Activated CD4-positive, CD25-positive, alpha-beta regulatory T cell treated with anti-CD3 and anti-CD28 coated beads, Interleukin-2, amount 50 U/mL, for 16 hours (primary cell): ENCODE results near the gene SLC35B1.
"Not testable (repeated sequence)": the region's sequence is repeated elsewhere in the genome, so short reads cannot be mapped to it uniquely, and the experiment has no call there.

ENCODE experiments used
- DNase-seq: peaks from one replicate; pipeline ENCODE4 v3.0.0-alpha.2; 2020; ENCODE audit warnings: low read depth, low spot score

SLC35B1 gene

DNA sequence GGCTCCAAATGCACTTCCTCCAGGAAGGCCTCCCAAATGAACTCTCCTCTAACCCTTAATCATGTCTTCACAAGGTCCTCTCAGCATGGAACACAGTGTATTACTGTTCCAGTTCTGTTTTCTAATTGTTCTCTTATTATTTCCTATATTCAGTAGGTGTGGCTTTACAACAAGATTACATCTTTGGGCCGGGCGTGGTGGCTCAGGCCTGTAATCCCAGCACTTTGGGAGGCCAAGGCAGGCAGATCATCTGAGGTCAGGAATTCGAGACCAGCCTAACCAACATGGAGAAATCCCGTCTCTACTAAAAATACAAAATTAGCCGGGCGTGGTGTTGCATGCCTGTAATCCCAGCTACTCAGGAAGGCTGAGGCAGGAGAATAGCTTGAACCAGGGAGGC lies 34.1 kb downstream of the SLC35B1 start:
- DNase-seq, result not testable (repeated sequence)

DNA sequence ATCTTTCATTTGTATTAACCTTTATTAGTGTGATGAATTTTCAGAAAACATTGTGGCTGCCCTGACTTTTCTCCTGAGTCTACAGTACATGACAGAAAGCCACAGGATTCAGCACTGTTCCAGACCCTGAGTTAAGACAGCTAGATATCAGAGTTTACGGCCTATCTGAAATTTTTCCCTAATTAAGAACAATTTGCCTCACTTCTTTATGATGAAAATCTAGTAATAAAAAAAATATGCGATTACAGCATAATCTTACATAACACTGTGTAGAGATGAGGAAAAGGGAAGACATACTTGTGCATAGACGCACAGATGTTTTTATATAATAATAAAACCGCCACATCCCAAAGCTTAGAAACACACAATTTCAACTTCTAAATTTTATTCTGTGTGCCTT lies 37.1 kb downstream of the SLC35B1 start:
- no peak for DNase-seq

DNA sequence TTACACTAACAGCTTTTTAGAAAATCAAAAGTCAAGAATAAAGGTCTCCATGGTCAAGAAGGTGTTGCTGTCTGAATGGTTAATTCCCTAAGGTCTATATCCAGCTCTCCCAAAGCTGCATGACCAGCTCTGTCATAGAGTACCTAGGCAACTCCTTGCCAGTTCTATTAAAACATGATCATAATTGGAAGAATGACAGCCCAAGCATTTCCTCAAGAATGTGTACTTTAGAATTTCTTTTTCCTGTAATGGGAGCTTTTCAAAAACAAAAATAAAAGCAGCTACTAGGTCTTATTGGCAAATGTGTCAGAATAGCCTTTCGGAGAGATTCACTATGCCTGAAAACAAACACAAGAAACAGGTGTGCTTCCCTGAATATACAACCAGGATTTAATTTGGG lies 37.8 kb downstream of the SLC35B1 start:
- DNase-seq, result no peak

DNA sequence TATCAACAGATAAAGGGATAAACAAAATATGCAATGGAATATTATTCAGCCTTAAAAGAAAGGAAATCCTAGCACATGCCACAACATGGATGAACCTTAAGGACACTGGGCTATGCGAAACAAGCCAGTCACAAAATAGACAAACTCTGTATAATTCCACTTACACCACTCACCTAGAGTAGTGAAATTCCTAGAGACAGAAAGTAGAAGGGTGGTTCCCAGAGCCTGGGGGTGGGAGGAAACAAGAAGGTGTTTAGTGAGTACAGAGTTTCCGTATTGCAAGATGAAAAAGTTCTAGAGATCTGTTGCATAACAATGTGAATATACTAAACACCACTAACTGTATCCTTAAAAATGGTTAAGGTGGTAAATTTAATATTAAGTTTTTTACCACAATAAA lies 39.9 kb downstream of the SLC35B1 start:
- no peak for DNase-seq

DNA sequence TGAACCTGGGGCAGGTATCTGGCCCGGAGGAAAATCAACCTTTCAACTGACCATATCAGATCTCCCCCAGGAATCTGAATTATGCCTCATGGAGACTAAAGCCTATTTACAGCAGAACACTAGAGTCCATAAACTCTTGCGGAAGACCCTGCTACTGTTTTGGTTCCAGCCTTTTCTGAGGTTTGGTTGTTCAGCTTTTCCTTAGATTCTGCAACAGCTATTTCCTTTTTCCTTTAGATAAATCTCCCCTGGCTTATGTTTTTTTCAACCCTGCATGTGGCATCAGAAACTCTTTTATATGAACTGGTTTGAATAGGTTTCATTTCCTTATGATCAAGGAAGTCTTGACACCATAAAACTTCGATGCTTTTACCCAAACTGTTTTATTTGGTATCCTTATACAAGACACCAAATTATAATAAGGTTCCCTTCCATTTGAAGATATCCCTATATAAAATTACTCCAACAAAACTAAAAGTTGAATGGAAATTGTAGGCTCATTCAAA lies 43.0 kb downstream of the SLC35B1 start:
- no peak for DNase-seq

DNA sequence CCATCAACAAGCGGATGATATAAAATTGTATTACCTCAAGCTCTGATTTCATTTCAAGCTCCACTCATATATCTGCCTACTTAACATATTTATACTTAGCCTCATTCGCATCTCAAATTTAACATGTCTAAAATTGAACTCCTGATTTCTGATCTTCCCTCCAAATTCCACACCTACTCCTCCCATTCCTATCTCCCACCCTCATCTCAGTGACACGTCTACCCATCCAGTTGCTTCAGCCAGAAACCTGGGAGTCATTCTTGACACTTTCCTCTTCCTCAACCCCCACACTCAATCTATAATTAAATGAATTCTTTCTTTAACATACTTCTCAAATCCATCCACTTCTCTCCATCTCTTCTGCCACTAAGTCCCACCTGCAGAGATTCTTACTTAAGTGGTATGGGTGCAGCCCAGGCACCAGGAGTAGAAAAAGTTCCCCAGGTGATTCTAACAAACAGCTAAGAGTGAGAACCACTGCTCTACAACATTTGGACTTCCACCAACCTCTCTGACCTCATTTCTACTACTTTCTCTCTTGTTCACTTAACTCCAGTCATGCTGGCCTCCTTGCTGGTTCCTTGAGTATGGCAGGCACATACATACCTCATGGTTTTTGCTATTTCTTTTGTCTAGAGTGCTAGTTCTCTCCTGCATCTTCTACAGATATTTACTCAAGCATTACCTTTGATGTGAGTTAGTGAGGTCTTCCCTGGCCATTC lies 47.9 kb downstream of the SLC35B1 start:
- no peak for DNase-seq

DNA sequence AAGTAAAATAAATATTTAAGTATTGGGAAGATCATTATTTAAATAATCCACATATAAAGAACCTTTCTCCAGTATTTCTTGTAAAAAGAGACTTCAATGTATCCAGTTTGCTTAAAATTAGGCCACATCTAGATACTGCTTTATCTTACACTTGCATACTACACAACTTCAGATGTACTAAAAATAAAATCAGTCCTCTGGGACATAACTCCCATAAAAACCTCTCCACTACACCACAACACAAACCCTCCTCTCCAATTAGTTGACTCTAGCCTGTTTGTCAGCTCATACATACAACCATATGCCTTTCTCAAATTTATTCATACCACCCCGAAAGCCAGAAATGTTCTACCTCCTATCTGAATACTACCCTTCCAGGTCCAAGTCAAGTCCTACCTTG lies 51.5 kb downstream of the SLC35B1 start:
- DNase-seq, result no peak
